Fibroblast of skin of left biceps (primary cell): Measurements from ENCODE around the gene FBN2.
A peak's percentile ranks its signal among the peaks of the same experiment; 100 is the strongest.

ENCODE experiments used
- DNase-seq, 2 experiments: peaks; one replicate each; pipeline ENCODE4 v3.0.0-alpha.2; 2013; ENCODE audit warnings: low read depth in 2 of 2

The FBN2 gene

DNA sequence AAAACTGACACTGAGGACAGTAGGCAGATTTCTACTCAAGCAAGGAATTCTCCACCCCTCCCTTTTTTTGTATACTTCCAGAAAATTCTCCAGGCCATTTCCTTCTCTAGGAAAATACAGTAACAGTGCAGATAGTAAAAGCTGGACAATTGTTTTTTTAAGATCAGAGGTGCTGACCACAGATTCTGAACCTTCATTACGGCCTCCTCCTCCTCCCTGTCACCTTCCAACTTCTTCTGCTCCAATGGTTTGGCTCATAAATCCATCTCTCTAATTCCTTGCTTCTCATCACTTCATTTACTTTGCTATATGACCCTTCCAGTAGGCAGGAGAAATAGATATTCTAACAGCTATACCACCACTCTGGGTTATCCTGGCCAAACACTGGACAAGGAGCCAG lies 220.6 kb downstream of the FBN2 start:
- no peak for DNase-seq

DNA sequence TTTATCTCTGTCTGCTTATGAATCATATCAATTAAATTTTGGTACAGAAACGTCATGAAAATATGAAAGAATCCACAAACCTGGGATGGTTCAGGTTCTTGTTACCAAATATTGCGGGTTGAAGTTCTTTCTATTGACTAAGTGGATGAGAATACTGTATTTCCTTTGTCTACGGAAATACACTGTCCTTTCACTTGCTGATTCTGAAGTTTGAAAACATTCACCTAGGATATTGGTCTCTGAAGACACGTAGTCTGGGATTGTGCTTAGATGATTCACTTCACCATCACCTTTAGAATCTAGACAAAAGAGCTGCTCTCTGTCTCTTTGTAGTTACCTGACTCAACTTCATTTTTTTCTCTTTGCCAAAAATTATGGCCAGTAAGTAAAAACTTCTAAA lies 222.4 kb downstream of the FBN2 start:
- no peak for DNase-seq

DNA sequence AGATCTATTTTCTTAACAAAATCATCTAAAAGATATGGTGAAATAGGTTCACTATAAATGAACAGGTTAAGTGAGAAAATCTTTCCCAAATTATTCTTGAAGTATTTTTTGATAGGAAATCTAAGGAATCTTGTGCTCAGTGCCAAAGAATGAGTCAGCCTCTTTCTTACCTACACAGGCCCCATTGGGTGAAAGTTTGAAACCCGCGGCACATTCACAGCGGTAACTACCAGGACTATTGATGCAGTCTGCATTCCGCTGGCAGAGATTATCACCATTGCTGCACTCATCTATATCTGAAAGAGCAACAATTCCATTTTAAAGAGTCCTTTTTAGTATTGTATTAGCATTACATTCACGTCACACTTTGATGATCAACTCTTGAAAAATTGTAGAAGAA lies 232.7 kb downstream of the FBN2 start:
- DNase-seq, result no peak

DNA sequence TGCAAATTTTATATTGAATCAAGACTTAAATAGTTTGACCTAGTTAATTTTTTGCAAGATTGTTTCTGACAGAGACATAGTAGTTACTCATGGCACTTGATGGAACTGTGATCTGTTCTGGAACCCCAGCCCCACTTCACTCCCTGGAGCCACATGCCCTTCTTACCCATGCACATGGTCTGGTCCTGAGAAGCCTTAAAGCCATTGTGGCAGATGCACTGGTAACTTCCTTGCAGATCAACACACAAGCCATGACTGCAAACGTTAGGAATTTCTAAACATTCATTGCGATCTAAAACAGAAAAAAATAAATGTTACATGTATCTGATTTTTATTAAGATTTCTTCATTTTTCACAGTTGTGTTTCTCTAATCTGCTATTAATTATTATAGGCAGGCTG lies 233.3 kb downstream of the FBN2 start:
- DNase-seq, result no peak

DNA sequence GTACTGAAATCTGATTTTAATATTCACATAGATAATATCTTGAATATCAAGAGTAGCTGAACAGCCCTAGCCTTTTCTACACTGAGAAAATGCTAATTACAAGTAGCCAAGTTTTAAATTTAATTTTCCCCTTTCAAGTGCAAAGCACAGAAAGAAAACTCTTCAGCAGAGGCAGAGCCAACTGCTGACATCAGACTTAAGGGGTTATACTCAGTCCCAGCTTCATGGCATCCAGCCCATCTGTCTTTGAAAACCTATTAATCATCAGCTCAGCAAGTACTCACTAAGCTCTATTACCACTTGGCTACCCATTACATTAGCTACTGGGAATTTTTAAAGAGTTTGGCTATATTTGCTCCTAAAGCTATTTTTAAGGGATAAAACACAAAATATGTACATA lies 234.0 kb downstream of the FBN2 start:
- peak; percentile 45 to 63 for DNase-seq

DNA sequence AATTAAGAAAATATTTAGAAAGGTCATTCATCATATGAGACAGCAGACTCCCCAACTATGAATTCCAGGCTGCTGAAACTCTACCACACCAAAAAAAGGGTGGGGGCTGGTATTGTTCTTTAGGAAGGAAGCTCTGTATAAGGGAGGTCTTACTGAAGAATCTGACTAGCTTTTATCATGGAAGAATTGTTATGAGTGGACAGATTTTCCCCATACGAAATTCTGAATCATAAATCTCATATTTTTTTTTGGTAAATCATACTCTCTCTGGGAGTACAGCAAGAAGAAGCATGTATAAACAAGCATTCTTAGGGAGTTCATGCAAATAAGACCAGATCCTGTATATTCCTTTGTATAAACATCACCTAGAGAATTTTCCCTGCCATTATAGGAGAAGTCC lies 234.5 kb downstream of the FBN2 start:
- no peak for DNase-seq

DNA sequence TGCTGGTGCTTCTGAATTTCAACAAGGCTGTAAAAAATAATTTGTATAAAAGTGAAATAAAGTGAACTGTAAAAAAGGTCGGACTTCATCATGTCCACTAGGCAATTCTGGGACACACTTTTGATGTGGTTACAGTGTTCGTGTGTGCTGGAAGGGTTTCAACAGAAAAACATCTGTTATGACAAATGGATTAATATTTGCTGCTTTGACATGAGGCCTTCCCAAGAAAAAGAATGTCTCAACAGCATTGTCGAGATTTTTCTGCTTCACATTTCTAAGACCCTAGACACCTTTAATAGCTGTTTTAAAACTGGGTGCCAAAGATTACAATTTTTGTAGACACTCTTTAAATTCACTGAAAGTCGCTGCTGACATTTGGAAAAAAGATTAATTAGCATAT lies 237.9 kb downstream of the FBN2 start:
- no peak for DNase-seq

DNA sequence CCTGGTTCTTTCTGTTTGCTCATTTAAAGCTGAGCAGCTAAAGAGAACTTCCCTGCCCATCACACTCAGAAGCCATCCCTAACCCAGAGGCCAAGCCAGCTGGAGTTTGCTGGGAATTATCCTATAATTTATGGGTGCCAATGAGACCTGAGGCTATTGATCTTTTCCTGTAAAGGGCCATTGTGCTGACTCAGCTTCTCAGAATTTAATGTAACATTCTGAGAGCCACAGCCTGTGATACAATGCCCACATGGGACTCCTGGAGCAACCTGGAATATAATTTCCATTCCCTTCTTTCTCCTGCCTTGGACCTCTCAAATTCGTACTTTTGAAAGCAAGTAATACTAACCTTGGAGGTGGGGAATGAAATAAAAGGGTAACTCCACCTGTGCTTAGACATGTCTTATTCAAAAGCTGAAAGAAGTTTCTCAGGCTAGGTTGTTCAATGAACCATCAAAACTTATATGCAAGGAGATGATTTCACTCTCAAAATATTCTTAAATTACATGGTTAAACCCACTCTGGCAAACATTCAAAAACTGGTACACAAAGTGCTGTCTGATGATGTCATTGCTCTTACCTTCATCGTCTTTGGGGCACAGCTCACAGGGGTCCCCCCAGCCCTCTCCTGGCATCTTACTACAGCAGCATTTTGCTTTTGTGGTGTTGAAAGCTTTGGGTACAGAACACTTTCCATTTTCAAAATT lies 247.7 kb downstream of the FBN2 start:
- no peak for DNase-seq

DNA sequence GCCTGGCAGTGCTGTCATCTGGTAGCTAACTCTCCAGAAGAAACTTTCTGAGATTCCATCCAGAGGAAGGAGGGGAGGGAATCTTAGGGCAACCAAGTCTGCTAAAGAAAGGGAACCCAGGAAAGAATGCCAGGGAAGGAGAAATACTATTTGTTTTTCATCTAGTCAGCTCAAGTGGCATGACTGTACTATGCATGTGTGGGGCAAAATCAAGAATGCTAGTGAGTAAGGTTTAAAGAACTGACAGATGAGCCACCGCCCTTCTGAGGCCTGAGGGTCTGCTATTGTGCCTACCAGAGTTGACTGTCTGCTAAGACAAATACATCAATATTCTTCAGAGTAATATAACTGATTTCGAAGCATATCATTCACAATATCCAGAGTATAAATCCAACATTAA lies 250.3 kb downstream of the FBN2 start:
- DNase-seq, result no peak

DNA sequence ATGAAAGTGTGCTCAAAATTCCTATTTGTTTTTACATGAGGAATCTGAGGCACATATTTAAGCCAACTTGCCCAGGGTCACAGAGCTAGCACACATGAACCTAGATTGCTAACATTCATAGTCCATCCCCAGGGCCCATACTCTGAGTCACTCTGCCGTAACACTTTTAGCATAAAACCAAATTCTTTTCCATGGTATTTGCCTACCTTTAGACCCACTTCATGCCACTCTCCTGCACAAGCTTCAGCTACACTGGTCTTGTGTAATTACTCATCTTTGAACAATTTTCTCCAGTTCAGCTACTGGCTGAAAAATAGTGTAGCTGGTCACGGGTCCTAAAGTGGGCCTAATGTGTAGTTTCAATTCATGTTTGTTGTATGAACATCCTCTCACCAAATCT lies 253.8 kb downstream of the FBN2 start:
- DNase-seq, result no peak

DNA sequence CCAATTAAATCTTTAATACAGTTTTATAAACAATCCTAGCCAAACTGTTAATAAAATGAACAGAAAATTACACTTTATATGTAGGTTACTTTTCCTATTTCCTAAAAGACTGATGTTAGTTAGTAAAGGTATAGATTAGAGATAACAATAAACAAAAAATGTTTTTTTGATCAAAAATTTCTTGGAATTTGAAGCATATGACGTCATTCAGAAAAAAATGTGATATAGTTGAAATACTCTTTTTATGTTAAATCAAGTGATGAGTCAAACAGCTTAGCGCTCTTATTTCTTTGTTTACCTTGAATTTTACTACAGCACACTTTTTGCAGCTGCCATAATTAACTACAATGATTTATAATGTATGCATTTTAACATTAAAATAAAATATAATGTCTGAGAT lies 258.7 kb downstream of the FBN2 start:
- no peak for DNase-seq

DNA sequence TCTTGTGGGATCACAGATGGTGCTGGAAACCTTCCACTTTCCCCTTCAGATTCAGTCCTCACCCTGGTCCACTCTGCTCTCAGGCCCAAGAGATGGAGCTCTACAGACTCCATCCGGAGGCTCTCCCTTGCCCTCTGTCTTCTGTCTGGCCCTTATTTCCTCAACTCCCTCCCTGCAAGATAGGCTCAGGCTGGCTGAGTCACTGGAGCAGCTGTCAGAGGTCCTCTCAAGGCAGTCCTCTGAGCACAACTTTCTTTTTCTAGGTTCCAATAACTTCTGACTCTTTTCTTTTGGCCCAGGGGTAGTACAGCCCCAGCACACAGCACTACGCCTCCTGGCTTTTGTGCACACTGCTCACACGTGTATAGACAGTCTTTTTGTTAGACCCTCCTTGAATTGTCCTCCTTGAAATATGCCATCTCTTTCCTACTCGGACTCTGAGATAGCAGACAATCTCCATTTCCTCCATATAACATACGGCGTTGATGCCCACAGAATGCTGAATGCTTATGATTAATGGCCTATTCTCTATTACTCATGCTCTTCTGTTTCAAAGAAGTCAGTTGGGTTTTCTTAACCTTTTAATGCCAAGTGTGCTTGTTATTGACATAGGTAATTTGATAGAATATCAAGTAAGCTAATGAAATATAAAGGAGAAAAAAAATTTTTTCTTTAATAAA lies 261.4 kb downstream of the FBN2 start:
- DNase-seq, result no peak

DNA sequence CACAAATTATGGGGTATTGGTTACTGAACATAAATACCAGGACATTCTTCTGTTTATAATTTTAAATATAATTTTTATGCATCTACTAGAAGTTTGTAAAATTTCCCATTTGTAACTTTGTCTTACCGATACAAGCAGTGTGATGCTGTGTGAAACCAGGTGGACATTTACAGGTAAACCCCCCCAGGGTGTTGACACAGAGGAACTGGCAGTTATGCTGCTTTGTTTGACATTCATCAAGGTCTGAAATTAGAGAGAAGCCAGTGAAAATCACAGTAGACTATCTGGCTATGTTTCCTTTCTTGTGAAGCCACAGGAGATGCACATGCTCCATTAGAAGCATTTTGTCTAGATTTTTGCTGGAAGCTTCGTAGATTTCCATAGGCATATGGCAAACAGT lies 263.6 kb downstream of the FBN2 start:
- no peak for DNase-seq

DNA sequence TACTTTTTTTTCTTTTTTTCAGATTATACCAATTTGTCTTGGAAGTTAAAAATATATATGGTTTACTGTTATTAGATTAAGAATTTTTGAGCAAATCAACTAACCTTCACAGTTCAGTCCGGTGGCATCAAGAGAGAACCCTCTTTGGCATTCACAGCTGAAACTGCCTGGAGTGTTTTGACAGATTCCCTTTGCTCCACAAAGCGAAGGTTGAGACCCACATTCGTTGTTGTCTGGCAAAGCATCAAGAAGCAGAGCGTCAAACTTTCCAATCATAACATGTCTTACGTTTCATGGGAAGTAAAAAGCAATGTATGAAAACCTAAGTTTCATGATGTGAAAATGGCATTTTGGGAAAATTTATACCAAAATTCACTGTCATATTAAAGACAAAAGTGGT lies 264.3 kb downstream of the FBN2 start:
- no peak for DNase-seq

DNA sequence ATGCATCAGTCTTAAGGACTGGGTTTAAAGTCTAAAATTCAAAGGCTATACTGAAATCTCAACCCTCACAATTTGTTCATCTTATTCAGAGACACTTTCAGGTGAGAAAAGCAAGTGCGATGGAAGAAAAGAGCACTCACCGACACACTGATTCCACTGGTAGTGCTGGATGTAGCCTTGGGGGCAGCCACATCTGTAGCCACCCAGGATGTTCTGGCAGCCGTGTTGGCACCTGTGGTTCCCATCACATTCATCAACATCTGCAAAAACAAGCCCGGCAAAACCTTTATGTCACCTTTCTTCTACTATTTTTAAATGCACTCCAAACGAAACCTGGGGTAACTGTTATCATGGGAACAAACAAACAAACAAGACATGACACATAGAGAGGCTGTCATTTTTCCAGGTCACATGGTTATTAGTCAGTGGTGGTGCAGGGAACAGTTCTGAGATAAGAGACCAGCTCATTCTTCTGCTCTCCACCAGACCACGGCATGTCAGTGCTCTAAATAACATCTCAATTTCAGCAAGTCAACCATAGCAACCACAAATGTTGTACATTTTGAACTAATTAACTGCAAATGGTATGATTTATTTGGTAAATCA lies 266.1 kb downstream of the FBN2 start:
- DNase-seq, result peak; percentile 9 to 10

DNA sequence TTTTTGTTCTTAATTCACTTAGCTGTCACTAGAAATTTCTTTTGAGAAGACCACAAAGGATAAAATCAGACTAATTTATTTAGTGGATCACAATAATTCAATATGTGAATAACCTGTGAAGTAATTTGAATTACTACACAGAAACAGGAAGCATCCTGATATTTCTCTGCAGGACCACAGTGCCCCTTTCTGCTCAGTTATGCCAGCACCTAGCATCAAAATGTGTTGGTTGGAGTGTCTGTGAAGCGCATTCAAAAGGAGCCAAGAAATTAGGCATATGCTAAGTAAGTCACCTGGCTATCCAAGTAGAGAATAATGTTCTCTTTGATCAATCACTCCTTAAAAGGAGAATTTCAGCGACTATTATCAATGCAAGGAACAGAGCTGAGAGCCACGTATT lies 267.0 kb downstream of the FBN2 start:
- no peak for DNase-seq

DNA sequence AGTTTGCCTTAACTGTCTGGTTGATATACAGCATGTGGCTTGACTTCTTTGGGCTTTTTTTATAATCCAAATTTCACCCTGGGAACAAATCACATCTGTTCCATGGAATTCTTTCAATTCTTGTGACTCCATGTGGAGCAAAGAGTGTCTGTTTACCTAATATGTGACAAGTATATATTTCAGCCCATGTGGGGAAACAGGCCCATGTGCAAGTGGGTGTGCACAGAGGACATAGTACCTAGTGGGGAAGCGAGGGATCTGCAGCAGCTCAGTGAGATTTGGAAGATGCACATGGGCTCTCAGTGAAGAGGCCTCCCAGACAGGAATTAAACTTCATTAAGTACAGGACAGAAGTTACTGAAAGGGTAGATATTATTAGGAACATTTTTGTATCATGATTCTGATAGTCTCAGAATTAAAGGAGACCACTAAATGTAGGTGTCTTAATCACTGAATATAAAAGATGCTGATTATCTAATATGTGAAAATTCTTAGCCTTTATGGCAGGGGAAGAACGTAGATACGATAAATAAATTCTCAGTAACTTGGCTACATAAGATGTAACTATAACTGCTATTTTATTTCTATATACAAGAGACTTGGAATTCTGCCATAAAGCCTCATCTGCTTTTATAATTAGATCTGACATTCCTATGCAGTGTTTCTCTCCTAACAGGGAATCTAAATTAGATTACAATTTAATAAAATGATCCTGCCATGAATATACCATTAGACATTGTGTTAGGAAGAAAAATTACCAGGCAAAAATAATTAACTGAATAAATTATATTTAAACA lies 273.3 kb downstream of the FBN2 start:
- no peak for DNase-seq

DNA sequence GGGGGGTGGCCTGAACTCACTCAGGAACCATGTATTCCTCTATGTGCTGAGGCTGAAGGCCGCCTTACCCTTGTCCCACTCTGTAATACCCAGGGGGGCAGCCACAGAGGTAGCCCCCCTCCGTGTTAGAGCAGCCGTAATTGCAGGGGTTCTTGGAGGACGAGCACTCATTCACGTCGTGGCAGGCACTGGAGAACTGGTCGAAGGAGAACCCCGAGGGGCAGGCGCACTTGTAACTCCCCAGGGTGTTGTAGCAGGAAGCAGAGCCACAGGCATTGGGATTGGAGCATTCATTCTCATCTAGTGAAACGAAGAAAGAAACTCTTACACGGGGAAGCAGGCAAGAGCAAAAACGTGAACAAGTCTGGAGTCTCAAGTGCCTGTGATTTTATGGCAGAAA lies 274.7 kb downstream of the FBN2 start:
- DNase-seq, result no peak

DNA sequence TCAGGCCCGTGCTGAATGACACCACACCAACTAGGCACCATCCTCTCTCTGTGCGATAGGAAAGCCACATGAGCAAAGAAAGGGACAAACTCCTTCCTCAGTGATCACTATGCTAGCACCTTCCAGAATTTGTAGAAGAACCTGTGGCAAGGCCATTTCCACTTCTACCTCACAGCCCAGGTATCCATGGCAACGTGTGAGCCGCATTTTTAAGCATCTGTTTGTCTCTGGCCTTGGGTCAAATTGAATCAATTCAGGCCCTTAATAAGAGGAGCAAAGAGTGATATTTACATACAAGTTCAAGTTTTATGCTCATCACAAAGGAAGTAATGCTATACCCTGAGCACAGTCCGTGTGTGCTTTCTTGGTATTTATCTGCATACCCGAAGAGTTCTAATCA lies 275.1 kb downstream of the FBN2 start:
- no peak for DNase-seq

DNA sequence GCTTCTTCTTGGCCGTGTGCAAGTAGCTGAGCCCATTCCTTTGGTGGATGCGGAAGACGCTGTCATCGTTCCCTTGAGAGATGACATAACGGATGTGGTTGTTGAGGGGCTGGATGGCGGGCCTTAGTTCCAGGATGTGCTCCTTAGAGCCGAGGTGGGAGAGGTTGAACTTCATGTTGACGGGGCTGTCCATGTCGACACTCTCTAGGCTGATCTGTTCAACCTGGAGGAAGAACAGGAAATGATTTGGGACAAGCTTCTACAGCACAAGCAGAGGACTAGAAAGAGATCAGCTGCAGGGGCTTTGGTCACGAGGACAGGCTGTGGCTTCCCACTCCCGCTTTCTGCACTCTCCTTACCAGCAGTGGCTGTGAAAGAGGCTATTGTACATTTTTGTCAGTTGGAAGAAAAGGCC lies 278.4 kb downstream of the FBN2 start:
- DNase-seq, result no peak

DNA sequence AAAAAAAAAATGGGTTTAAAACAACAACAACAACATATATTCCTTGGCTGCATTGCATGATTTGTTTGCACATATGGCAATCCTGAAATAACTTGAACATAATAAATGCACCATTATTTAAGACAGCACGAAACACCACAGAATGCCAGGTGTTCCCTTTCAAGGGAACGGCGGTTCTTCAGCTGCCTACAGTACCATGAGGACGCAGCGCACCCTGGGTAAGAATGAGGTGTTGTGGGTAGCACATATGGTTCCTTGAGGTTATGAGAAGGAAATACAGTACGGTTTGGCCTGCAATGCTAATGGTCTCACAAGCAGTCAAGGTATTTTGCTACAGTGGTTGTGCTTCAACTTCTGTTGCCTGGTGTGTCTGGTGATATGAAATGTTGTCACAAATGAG lies 279.7 kb downstream of the FBN2 start:
- DNase-seq, result no peak

DNA sequence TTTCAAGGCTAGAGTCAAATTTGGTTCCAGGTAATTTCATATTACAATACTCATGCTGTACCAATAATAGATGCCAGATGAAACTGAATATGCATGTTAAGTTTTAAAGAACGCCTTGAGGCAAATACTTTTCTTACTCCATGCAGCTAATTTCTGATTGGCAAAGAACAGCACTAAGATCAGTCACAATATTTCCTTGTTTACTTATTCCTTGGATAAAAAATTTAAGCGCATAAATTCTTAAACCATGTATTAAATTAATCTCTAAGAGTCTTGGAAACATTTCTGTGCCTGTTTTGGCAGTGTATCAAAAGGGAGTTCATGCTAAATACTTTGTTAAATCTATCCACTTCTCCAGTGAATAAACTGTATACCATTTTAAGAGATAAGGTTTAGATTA lies 281.0 kb downstream of the FBN2 start:
- no peak for DNase-seq

DNA sequence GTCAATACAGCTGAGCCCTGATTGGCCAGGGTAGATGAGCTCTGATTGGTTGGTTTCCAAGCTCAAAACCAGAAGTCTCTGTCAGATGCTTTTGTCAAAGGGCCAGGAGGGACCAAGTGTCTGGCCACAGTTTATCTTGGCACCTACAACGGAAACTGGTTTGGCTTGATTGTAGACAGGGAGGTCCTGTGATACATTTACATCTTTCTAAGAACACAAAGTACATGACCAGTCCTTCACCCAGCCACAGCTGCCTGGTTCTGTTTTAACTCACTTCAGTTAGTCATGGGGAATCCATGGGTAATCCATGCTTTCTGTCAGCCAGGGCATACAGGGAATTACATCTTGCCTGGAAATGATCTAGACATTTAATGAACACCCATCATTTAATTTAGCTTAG lies 283.3 kb downstream of the FBN2 start:
- DNase-seq, result no peak
